Epithelial cell of esophagus (primary cell): ENCODE data around the gene MTA3.

ENCODE experiments used
- DNase-seq: peaks from one replicate; pipeline ENCODE4 v3.0.0; 2010; ENCODE audit warnings: low read depth
- H3K4me3 ChIP-seq: 2 replicates; pipeline ENCODE4 v1.5.1; 2011; ENCODE audit warnings: mild to moderate bottlenecking, low read length, control low read depth
- TF ChIP-seq, protein P1 (sequence below): IDR thresholded peaks from 2 replicates; pipeline ENCODE4 v1.5.1; 2011; ENCODE audit warnings: low read depth, mild to moderate bottlenecking, low read length, control low read depth, inconsistent platforms; ENCODE audit not compliant: insufficient read depth; ENCODE audit errors: missing control alignments

MTA3 gene

DNA sequence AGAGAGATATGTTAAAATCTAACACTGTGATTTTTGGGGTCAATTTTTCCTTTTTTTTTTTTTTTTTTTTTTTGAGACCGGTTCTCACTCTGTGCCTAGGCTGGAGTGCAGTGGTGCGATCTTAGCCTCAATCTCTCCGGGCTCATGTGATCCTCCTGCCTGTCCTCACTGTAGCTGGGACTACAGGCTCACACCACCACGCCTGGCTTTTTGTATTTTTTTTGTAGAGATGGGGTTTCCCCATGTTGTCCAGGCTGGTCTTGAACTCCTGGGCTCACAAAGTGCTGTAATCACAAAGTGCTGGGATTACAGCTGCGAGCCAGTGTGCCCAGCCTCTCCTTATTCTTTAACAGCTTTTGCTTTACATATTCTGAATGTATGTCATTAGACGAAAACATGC is 226.8 kb downstream of the MTA3 start:
- DNase-seq: no peak
- TF ChIP-seq, protein P1, sequence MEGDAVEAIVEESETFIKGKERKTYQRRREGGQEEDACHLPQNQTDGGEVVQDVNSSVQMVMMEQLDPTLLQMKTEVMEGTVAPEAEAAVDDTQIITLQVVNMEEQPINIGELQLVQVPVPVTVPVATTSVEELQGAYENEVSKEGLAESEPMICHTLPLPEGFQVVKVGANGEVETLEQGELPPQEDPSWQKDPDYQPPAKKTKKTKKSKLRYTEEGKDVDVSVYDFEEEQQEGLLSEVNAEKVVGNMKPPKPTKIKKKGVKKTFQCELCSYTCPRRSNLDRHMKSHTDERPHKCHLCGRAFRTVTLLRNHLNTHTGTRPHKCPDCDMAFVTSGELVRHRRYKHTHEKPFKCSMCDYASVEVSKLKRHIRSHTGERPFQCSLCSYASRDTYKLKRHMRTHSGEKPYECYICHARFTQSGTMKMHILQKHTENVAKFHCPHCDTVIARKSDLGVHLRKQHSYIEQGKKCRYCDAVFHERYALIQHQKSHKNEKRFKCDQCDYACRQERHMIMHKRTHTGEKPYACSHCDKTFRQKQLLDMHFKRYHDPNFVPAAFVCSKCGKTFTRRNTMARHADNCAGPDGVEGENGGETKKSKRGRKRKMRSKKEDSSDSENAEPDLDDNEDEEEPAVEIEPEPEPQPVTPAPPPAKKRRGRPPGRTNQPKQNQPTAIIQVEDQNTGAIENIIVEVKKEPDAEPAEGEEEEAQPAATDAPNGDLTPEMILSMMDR: no peak
- no peak overlapping the region for H3K4me3 ChIP-seq

- TF ChIP-seq, protein P1: no peak
- peak; percentile 93 for DNase-seq
- H3K4me3 ChIP-seq: no peak overlapping the region
Measured at GRCh38 chr2:42795841-42796301, 227.4 kb downstream of the MTA3 start.

- DNase-seq: no peak
- TF ChIP-seq, protein P1: no peak
- H3K4me3 ChIP-seq: no peak overlapping the region
Measured at GRCh38 chr2:42796427-42797248, 228.2 kb downstream of the MTA3 start.

DNA sequence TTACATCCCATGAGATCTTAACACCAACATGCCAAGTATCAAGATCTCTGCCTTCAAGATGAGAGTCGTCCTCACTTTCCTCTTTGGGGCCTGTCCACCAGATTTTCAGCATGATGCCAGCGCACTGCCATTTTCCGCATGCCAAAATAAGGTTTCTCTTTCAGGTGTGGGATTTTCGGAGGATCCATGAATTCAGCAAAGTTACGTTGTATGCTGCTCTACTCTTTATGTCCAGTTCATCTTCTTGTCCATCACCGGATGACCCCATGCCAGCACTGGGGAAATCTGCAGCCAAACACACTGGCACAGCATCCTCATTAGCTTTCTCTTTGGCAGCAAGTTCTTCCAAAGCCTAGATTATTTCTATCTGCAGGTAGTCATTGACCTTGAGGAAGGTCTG is 228.8 kb downstream of the MTA3 start:
- no peak for DNase-seq
- TF ChIP-seq, protein P1: no peak
- no peak overlapping the region for H3K4me3 ChIP-seq

- TF ChIP-seq, protein P1: no peak
- no peak for DNase-seq
- no peak overlapping the region for H3K4me3 ChIP-seq
Measured at GRCh38 chr2:42799881-42800280, 231.4 kb downstream of the MTA3 start.

- H3K4me3 ChIP-seq: no peak overlapping the region
- DNase-seq: no peak
- TF ChIP-seq, protein P1: no peak
Measured at GRCh38 chr2:42800461-42800962, 232.1 kb downstream of the MTA3 start.
